Right lobe of liver (tissue), 6 donors: ENCODE results near the gene CIDEA. TPM values are rescaled to one million over a fixed set of nuclear protein-coding genes. Genes with fewer than 3 reads are reported as not detected.
"Not testable (repeated sequence)": the region's sequence is repeated elsewhere in the genome, so short reads cannot be mapped to it uniquely, and the experiment has no call there.

Experiments
- ATAC-seq, 4 donors: fragments of 200-7000 bp; cut with Tn5 transposase; one replicate each; pipeline ENCODE4 v1.9.1; 2020; ENCODE audit warnings: mild to moderate bottlenecking in 4 of 4, moderate library complexity in 4 of 4
- DNase-seq, 3 donors: peaks; one replicate each; pipeline ENCODE4 v3.0.0-alpha.2; 2020
- H3K27ac ChIP-seq, 3 donors: fragments of 200-600 bp; one replicate each; pipeline ENCODE4 v1.8.0; 2022
- H3K27me3 ChIP-seq, 2 donors: fragments of 200-600 bp; one replicate each; pipeline ENCODE4 v1.8.0; 2022
- H3K36me3 ChIP-seq, 4 donors: fragments of 200-600 bp; sonication (generic) in 1 of 4; one replicate each; pipeline versions ENCODE4 v1.5.1 to v1.8.0; 2017 to 2022; ENCODE audit warnings: control low read depth in 1 of 4
- H3K4me1 ChIP-seq, 4 donors: fragments of 200-600 bp; sonication (generic) in 1 of 4; one replicate each; pipeline versions ENCODE4 v1.5.1 to v1.8.0; 2017 to 2022; ENCODE audit warnings: control low read depth in 1 of 4
- H3K4me3 ChIP-seq, 3 donors: fragments of 200-600 bp; one replicate each; pipeline ENCODE4 v1.8.0; 2022
- H3K9me3 ChIP-seq, 4 donors: fragments of 200-600 bp; sonication (generic) in 1 of 4; one replicate each; pipeline versions ENCODE4 v1.5.1 to v1.8.0; 2017 to 2022; ENCODE audit warnings: control low read depth in 1 of 4
- POLR2A ChIP-seq: fragments of 450-650 bp; IDR thresholded peaks from one replicate; pipeline ENCODE4 v1.6.1; 2017; ENCODE audit warnings: antibody characterized with exemption, mild to moderate bottlenecking
- WGBS: methylation state at CpG from one replicate; pipeline ENCODE4 v1.1.6; 2018; ENCODE audit warnings: low coverage, low lambda C conversion rate; ENCODE audit not compliant: insufficient coverage; ENCODE audit errors: missing lambda C conversion rate; 5-methylcytosine and 5-hydroxymethylcytosine counted together
- intact Hi-C, 2 donors: fragments of 100-400 bp; cut with DNase I; formaldehyde crosslinking; loops; one replicate each; pipeline versions ENCODE4 v1.11.2 to v1.14.1; 2022
- total RNA-seq, 6 experiments: library from RNA; depleted of rRNA in 2 of 6; stranded (reverse); fragments of >200 nt in 2 of 6; fragmentation: NEBNext Ultra II Directional in 3 of 6; extraction: Animal tissue kit (Norgen Biotek cat#: 25700) in 3 of 6; gene quantifications; one replicate each; pipeline versions ENCODE4 v1.1.0 to v1.2.4, GENCODE V29; 2016 to 2023
- TF ChIP-seq, protein P1 (sequence below), 4 donors: fragments of 200-600 bp in 3 of 4; fragments of 450-650 bp in 1 of 4; IDR thresholded peaks; one replicate each; pipeline versions ENCODE4 v1.5.1 to v1.8.0; 2016 to 2022; ENCODE audit warnings: antibody characterized with exemption in 4 of 4, mild to moderate bottlenecking in 2 of 4
- donor health status: DM: no; HTN: yes; CAD: no.
- donor health status: DM: no; HTN: no; CAD: no.
- donor health status: DM: no; HTN: no; CAD: no.
- donor health status: DM: no; HTN: yes; CAD: no.
- donor health status: DM: no; HTN: yes; CAD: no.

Gene CIDEA
- total RNA-seq, 6 experiments from 2014 or later, result not detected

DNA sequence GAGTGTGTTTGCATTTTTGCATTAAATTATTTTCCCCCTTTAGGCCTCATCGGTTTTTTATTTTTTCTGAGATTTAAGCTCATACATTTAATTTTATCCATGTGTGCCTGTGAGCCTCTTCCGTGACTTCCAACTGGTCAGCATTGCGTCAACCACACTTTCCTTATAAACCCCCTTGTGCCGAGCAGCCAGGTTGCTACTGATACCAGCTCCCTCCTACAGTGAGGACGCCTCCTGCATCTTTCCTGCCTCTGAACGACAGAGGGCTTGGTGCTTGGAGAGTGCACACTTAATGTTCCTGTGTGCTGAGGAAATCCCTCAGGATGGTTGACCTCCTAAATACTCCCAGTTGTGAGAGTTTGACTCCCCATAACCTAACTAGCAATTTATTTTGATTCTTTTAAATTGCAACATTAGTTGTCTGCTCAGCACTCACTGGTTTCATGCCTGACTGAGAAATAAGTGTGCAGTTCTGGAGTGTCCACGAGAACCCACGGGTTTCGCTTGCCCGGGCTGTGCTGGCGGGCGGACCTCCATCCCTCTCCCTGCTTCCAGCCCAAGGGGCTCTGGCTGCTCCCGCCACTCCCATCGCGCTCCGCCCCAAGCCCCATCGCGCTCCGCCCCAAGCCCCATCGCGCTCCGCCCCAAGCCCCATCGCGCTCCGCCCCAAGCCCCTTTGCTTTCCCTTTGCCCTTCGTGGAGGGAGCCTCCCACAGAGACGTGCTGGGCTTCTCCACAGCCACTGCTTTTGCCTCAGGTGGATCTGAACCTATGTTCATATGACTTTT lies 26.6 kb upstream of the CIDEA start:
- intact Hi-C loops, H3K36me3 ChIP-seq, H3K27me3 ChIP-seq, DNase-seq, H3K27ac ChIP-seq, H3K4me3 ChIP-seq, H3K9me3 ChIP-seq, H3K4me1 ChIP-seq: not testable (repeated sequence)
- peak in 3 of 4 donors; percentile 47 to 73 (median 58) for ATAC-seq
- WGBS, result 81% methylated on average over 5 of the region's 27 CpGs

GRCh38 chr18:12228308-12228707 lies 25.9 kb upstream of the CIDEA start:
- DNase-seq, H3K9me3 ChIP-seq, H3K27me3 ChIP-seq, intact Hi-C loops, H3K4me3 ChIP-seq, ATAC-seq, H3K27ac ChIP-seq, H3K4me1 ChIP-seq, H3K36me3 ChIP-seq: not testable (repeated sequence)
- WGBS, result 51% methylated on average over 3 of the region's 3 CpGs

DNA sequence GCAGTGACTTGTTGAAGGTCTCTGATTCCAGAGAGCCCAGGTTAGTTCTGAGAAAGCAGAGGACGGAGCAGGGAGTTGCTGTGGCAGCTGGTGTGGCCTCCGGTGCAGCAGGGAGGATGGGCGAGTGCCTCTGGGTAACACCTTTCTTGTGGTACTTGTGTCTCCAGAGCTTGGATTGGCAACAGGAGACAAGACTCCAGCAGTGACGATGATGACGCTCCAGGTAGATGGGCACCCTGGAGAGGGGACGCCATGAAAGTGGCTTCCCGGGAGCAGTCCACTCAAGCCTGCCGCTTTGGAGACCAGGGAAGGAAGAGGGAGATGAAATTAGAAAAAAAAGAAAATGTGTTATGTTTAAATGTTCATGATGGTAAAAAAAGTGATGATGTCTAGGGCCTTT lies 23.6 kb upstream of the CIDEA start:
- H3K27ac ChIP-seq, DNase-seq, H3K4me1 ChIP-seq, ATAC-seq, H3K27me3 ChIP-seq, H3K36me3 ChIP-seq, H3K4me3 ChIP-seq, intact Hi-C loops, H3K9me3 ChIP-seq: not testable (repeated sequence)
- WGBS, result 92% methylated on average over 8 of the region's 8 CpGs

DNA sequence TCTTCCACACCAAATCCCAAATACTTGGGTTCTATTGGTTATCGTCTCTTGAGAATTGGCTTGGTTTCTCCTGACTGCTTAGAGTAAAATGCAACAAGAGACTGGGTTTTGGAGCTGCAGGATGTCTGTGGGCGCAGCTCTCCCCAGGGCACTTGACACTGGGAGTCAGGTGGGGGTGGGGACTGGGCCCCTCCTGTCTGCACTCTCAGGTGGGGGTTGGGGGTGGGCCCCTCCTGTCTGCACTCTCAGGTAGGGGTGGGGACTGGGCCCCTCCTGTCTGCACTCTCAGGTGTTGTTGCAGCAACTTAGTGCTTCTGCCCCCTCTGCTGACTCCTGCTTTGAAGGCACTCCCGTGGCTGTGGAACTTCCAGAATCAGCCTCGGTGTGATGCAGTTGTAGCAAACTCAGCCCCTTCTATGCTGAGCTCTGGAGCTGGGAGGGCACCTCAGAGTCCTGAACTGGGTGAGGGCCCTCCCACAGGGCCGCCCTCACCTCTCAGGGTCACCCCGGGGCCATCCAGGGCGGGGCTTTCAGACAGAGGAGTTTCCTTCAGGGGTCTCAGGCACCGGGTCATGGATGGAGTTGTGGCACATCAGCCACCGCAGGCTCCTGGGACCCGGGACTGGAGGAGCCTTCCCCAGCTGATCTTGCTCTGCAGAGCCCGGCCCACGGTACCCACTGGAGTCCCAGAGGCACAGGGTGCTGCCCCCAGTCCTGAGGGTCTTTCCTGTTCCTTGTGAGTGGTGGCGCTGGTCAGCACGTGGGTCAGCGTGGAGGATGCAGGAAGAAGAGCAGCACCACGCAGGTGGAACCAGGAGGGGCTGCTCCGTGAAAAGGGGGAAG lies 22.9 kb upstream of the CIDEA start:
- DNase-seq (peak in 1 of 3 donors; percentile 53), ATAC-seq (peak in 1 of 4 donors; percentile 42)
- Histone ChIP-seq H3K4me1 (no peaks in the 10 kb centered on the region), H3K36me3 (no peaks in the 10 kb centered on the region), H3K27me3 (no peaks in the 10 kb centered on the region), H3K27ac (no peak overlapping the region), H3K9me3 (no peaks in the 10 kb centered on the region), H3K4me3 (no peak overlapping the region)
- intact Hi-C loops, result no loop called here
- WGBS, result 82% methylated on average over 4 of the region's 17 CpGs
- TF ChIP-seq, protein P1, sequence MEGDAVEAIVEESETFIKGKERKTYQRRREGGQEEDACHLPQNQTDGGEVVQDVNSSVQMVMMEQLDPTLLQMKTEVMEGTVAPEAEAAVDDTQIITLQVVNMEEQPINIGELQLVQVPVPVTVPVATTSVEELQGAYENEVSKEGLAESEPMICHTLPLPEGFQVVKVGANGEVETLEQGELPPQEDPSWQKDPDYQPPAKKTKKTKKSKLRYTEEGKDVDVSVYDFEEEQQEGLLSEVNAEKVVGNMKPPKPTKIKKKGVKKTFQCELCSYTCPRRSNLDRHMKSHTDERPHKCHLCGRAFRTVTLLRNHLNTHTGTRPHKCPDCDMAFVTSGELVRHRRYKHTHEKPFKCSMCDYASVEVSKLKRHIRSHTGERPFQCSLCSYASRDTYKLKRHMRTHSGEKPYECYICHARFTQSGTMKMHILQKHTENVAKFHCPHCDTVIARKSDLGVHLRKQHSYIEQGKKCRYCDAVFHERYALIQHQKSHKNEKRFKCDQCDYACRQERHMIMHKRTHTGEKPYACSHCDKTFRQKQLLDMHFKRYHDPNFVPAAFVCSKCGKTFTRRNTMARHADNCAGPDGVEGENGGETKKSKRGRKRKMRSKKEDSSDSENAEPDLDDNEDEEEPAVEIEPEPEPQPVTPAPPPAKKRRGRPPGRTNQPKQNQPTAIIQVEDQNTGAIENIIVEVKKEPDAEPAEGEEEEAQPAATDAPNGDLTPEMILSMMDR (IDR thresholded peaks at IDR 0.05), result no peak
- TF ChIP-seq POLR2A, result no peak

DNA sequence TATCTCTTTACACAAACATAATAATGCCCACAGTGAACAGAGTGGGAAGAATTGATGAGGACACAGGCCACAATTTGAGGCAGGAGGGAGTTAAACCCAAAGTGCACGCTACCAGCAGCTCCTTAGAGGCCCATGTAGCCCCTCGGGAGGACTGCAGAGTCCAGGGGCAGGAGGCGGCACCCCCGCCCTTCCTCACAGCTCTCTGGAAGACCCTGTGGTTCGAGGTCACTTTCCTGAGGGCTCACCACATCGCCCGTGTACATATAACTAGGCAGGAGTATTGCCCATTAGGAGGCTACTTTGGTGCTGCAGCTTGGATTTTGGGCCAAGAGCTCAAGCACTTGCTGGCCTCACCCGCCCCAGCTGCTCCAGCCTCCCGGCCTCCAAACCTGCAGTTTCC lies 22.2 kb upstream of the CIDEA start:
- ATAC-seq, result no peak
- Histone ChIP-seq H3K27ac (no peak overlapping the region), H3K27me3 (no peaks in the 10 kb centered on the region), H3K9me3 (no peaks in the 10 kb centered on the region), H3K4me3 (no peak overlapping the region), H3K4me1 (no peaks in the 10 kb centered on the region), H3K36me3 (no peaks in the 10 kb centered on the region)
- DNase-seq, result no peak
- TF ChIP-seq, protein P1 (IDR thresholded peaks at IDR 0.05), result no peak
- TF ChIP-seq POLR2A, result no peak
- 100% methylated on average over 3 of the region's 9 CpGs for WGBS
- intact Hi-C loops, result no loop called here

DNA sequence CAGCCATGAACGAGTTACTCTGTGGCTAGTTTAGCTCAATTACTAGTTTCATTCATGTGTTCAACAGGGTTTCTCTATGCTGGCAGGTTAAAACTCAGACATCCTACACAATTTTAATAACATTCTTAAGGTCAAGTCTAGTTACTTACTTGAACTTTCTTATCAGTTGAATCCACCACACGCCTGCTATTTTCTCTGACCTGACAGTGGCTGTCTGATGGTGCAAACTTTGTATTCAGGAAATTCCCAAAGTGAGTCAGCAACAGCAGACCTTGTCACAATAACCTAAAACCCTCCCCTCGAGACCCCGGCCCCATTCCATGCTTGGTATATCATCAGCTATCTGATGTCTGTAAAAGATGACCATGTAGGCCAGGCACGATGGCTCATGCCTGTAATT lies 20.8 kb upstream of the CIDEA start:
- no peak for TF ChIP-seq POLR2A
- TF ChIP-seq, protein P1 (IDR thresholded peaks at IDR 0.05), result no peak
- ATAC-seq (no peak), DNase-seq (no peak)
- 46% methylated on average over 4 of the region's 5 CpGs for WGBS
- intact Hi-C loops, result no loop called here
- no peaks in the 10 kb centered on the region for H3K36me3 ChIP-seq
- H3K27me3 ChIP-seq, result no peaks in the 10 kb centered on the region
- H3K4me3 ChIP-seq, result no peak overlapping the region
- no peaks in the 10 kb centered on the region for H3K4me1 ChIP-seq
- H3K27ac ChIP-seq, result no peak overlapping the region
- no peaks in the 10 kb centered on the region for H3K9me3 ChIP-seq
